Transverse colon (tissue), 4 donors: ENCODE measurements around the gene COG4. TPM values are rescaled to one million over a fixed set of nuclear protein-coding genes. Genes with fewer than 3 reads are reported as not detected.
"Not testable (repeated sequence)": the region's sequence is repeated elsewhere in the genome, so short reads cannot be mapped to it uniquely, and the experiment has no call there.

ENCODE experiments used
- DNase-seq: peaks from one replicate; pipeline ENCODE4 v3.0.0-alpha.2; 2019
- H3K27ac ChIP-seq, 4 donors: fragments of 200-600 bp; sonication (generic); 2 replicates each; pipeline ENCODE4 v1.5.1; 2016 to 2018; ENCODE audit warnings: inconsistent platforms in 4 of 4
- H3K27me3 ChIP-seq: fragments of 200-600 bp; sonication (generic); 2 replicates; pipeline ENCODE4 v1.5.1; 2017; ENCODE audit warnings: inconsistent platforms
- H3K36me3 ChIP-seq, 4 donors: fragments of 200-600 bp; sonication (generic); 2 replicates each; pipeline ENCODE4 v1.5.1; 2017 to 2019; ENCODE audit warnings: inconsistent platforms in 4 of 4
- H3K4me1 ChIP-seq, 4 donors: fragments of 200-600 bp; sonication (generic); 2 replicates each; pipeline ENCODE4 v1.5.1; 2017 to 2020; ENCODE audit warnings: inconsistent platforms in 4 of 4
- H3K4me3 ChIP-seq, 4 donors: fragments of 200-600 bp; sonication (generic); 1 replicate in 1 of 4; 2 replicates in 3 of 4; pipeline versions ENCODE4 v1.5.1 to v1.6.1; 2017 to 2019; ENCODE audit warnings: inconsistent platforms in 4 of 4
- H3K9me3 ChIP-seq, 2 donors: fragments of 200-600 bp; sonication (generic); 2 replicates each; pipeline ENCODE4 v1.5.1; 2017 to 2019; ENCODE audit warnings: inconsistent platforms in 2 of 2
- CTCF ChIP-seq, 5 experiments: fragments of 200-600 bp in 3 of 5; fragments of 450-650 bp in 2 of 5; sonication (generic) in 3 of 5; IDR thresholded peaks; 1 replicate in 2 of 5; 2 replicates in 3 of 5; pipeline ENCODE4 v1.5.1; 2016 to 2017; ENCODE audit warnings: antibody characterized with exemption in 5 of 5, inconsistent platforms in 3 of 5, mild to moderate bottlenecking in 2 of 5, moderate library complexity in 1 of 5
- EP300 ChIP-seq: sonication (generic); formaldehyde crosslinking; IDR thresholded peaks from one replicate; pipeline ENCODE4 v1.6.1; 2017; ENCODE audit warnings: antibody characterized with exemption, low read depth
- POLR2A ChIP-seq: fragments of 450-650 bp; IDR thresholded peaks from one replicate; pipeline ENCODE4 v1.6.1; 2016; ENCODE audit warnings: antibody characterized with exemption, mild to moderate bottlenecking, moderate library complexity
- POLR2AphosphoS5 ChIP-seq, 3 donors: sonication (generic); formaldehyde crosslinking; IDR thresholded peaks; one replicate each; pipeline ENCODE4 v1.6.1; 2016; ENCODE audit warnings: antibody characterized with exemption in 3 of 3
- WGBS, 2 donors: methylation state at CpG; one replicate each; pipeline ENCODE4 v1.1.5; 2018; ENCODE audit warnings: low coverage in 1 of 2; 5-methylcytosine and 5-hydroxymethylcytosine counted together
- in situ Hi-C, 4 donors: fragments of 200-750 bp; cut with MboI; loops; one replicate each; pipeline versions ENCODE4 v1.15.0 to v1.15.1; 2017; ENCODE audit warnings: low sequenced_read_pairs in 3 of 4, low pct_ligation_motif_present in 1 of 4, low pct_unique_long_range_greater_than_20kb in 1 of 4
- intact Hi-C: fragments of 100-400 bp; cut with DNase I; formaldehyde crosslinking; loops from one replicate; pipeline ENCODE4 v1.15.1; 2023; ENCODE audit warnings: low total_unique reads
- total RNA-seq, 4 donors: library from RNA; depleted of rRNA; stranded (reverse); fragments of >200 nt; gene quantifications; one replicate each; pipeline ENCODE4 v1.1.0, GENCODE V29; 2016

Gene COG4
- total RNA-seq, 4 donors from 2014 or later = 55.4 to 200 (median 64.0) TPM

GRCh38 chr16:70544548-70544947 lies 21.2 kb upstream of the COG4 start:
- intact Hi-C loops (no loop called here), in situ Hi-C loops (loop anchor here in 2 of 4 donors (25.0 kb wide), 2 partner anchors 182 to 218 kb away; no protein-coding TSS in a partner anchor)
- no peak overlapping the region for H3K4me3 ChIP-seq
- no peaks in the 10 kb centered on the region for H3K4me1 ChIP-seq
- TF ChIP-seq POLR2AphosphoS5 (IDR thresholded peaks at IDR 0.05) (no peak), POLR2A (no peak), CTCF (IDR thresholded peaks at IDR 0.05) (no peak), EP300 (no peak)
- H3K9me3 ChIP-seq = no peaks in the 10 kb centered on the region
- H3K27ac ChIP-seq = no peak overlapping the region
- WGBS, 2 donors = 57 to 82% methylated on average over 1 of the region's 1 CpG
- H3K36me3 ChIP-seq = peaks cover 0 to 96% (median 47%) of the 10 kb centered on the region in 4 donors
- no peak for DNase-seq
- no peaks in the 10 kb centered on the region for H3K27me3 ChIP-seq

- DNase-seq = no peak
- Histone ChIP-seq H3K36me3 (peaks cover 0 to 97% (median 47%) of the 10 kb centered on the region in 4 donors), H3K4me1 (no peaks in the 10 kb centered on the region), H3K27ac (no peak overlapping the region), H3K27me3 (no peaks in the 10 kb centered on the region), H3K4me3 (no peak overlapping the region), H3K9me3 (no peaks in the 10 kb centered on the region)
- 56 to 100% methylated on average over 1 to 3 of the region's 3 CpGs for WGBS, 2 donors
- in situ Hi-C loops = loop anchor here in 2 of 4 donors (25.0 kb wide), 2 partner anchors 179 to 221 kb away; no protein-coding TSS in a partner anchor
- intact Hi-C loops = no loop called here
- TF ChIP-seq CTCF (IDR thresholded peaks at IDR 0.05) (no peak), EP300 (no peak), POLR2AphosphoS5 (IDR thresholded peaks at IDR 0.05) (no peak), POLR2A (no peak)
Measured at GRCh38 chr16:70540994-70541393, 17.6 kb upstream of the COG4 start.

GRCh38 chr16:70534971-70535370 lies 11.6 kb upstream of the COG4 start:
- 57 to 82% methylated on average over 1 to 2 of the region's 2 CpGs for WGBS, 2 donors
- Histone ChIP-seq H3K9me3 (no peaks in the 10 kb centered on the region), H3K27ac (no peak overlapping the region), H3K4me3 (no peak overlapping the region), H3K4me1 (no peaks in the 10 kb centered on the region), H3K36me3 (peaks cover 0 to 96% (median 47%) of the 10 kb centered on the region in 4 donors), H3K27me3 (no peaks in the 10 kb centered on the region)
- TF ChIP-seq POLR2AphosphoS5 (IDR thresholded peaks at IDR 0.05) = no peak
- no peak for TF ChIP-seq EP300
- no peak for TF ChIP-seq CTCF (IDR thresholded peaks at IDR 0.05)
- TF ChIP-seq POLR2A = no peak
- intact Hi-C loops (no loop called here), in situ Hi-C loops (loop anchor here in 2 of 4 donors (10.0 to 25.0 kb wide), 3 partner anchors 120 to 227 kb away; no protein-coding TSS in a partner anchor)
- no peak for DNase-seq

GRCh38 chr16:70529954-70530353 lies 6.6 kb upstream of the COG4 start:
- WGBS, 2 donors = 100% methylated on average over 1 of the region's 7 CpGs; no CpG with 5 or more reads in 1 of the 2 donors
- not testable (repeated sequence) for H3K27ac ChIP-seq, H3K9me3 ChIP-seq, H3K4me3 ChIP-seq, DNase-seq, H3K27me3 ChIP-seq
- in situ Hi-C loops = loop anchor here in 3 of 4 donors (10.0 to 25.0 kb wide), 3 partner anchors 125 to 232 kb away; no protein-coding TSS in a partner anchor
- intact Hi-C loops = loop anchor here (2.0 kb wide), 1 partner anchor 123 kb away; no protein-coding TSS in a partner anchor
- H3K4me1 ChIP-seq = peaks cover 6 to 36% (median 22%) of the 10 kb centered on the region in 4 donors
- H3K36me3 ChIP-seq = peaks cover 0 to 62% (median 31%) of the 10 kb centered on the region in 4 donors
